VCaP (cell line): ENCODE results near the gene KCTD2.
"Not testable (repeated sequence)": the region's sequence is repeated elsewhere in the genome, so short reads cannot be mapped to it uniquely, and the experiment has no call there.

ENCODE experiments used
- H3K27ac ChIP-seq: fragments of 450-650 bp; 2 replicates; pipeline ENCODE4 v1.5.1; 2017
- CTCF ChIP-seq: fragments of 450-650 bp; conservative IDR thresholded peaks from 2 replicates; pipeline ENCODE4 v1.5.1; 2017; ENCODE audit warnings: mild to moderate bottlenecking, moderate library complexity

Gene KCTD2

GRCh38 chr17:75068750-75069149 lies 21.7 kb downstream of the KCTD2 start:
- TF ChIP-seq CTCF = no peak
- H3K27ac ChIP-seq = no peak overlapping the region

GRCh38 chr17:75069783-75070182 lies 22.8 kb downstream of the KCTD2 start:
- peak; percentile 71 for TF ChIP-seq CTCF
- no peak overlapping the region for H3K27ac ChIP-seq

GRCh38 chr17:75071478-75072271 lies 24.6 kb downstream of the KCTD2 start:
- not testable (repeated sequence) for H3K27ac ChIP-seq

- H3K27ac ChIP-seq = not testable (repeated sequence)
These were observed 25.9 kb downstream of the KCTD2 start for GRCh38 chr17:75072909-75073308.

GRCh38 chr17:75073618-75074047 lies 26.6 kb downstream of the KCTD2 start:
- TF ChIP-seq CTCF = no peak

GRCh38 chr17:75074532-75074931 lies 27.5 kb downstream of the KCTD2 start:
- no peak for TF ChIP-seq CTCF
- no peak overlapping the region for H3K27ac ChIP-seq

More at GRCh38 chr17:75073618-75074047, 26.6 kb downstream of the KCTD2 start:
- no peak overlapping the region for H3K27ac ChIP-seq

GRCh38 chr17:75075597-75076336 lies 28.7 kb downstream of the KCTD2 start:
- TF ChIP-seq CTCF = no peak
- no peak overlapping the region for H3K27ac ChIP-seq

- TF ChIP-seq CTCF = no peak
- H3K27ac ChIP-seq = no peak overlapping the region
These were observed 30.1 kb downstream of the KCTD2 start for GRCh38 chr17:75077072-75077495.
